Measurements from ENCODE around the gene HMCN2.

HMCN2 gene

GRCh38 chr9:130382096-130382495, 116.5 kb downstream of the HMCN2 start:
- Histone ChIP-seq H3K9ac (ENCODE audit: low read length) (no peak overlapping the region), H2BK15ac (ENCODE audit: low read depth, poor library complexity, severe bottlenecking) (no peak overlapping the region), H3K36me3 (ENCODE audit: control insufficient read depth in 1 of 2, insufficient read depth in 2 of 2, low read depth in 1 of 2, low read length in 2 of 2) (no peaks in the 10 kb centered on the region), H3K79me1 (replicated peaks; ENCODE audit: low read length, poor library complexity, severe bottlenecking) (no peaks in the 10 kb centered on the region), H3K14ac (ENCODE audit: low read length in 2 of 2) (no peak overlapping the region), H2AK5ac (ENCODE audit: low read length, severe bottlenecking) (no peak overlapping the region), H3K18ac (ENCODE audit: low read depth in 1 of 2, low read length in 2 of 2) (no peak overlapping the region), H3K27me3 (ENCODE audit: control insufficient read depth in 1 of 2, insufficient read depth in 1 of 2, low read length in 2 of 2) (peaks cover 33 to 69% of the 10 kb centered on the region in 2 experiments), H3K4me2 (ENCODE audit: low read length, poor library complexity, severe bottlenecking) (no peak overlapping the region), H3K4me1 (ENCODE audit: control insufficient read depth, insufficient read depth, low read depth, low read length) (peaks cover 3% of the 10 kb centered on the region), H2BK5ac (ENCODE audit: low read depth, low read length, poor library complexity, severe bottlenecking) (no peak overlapping the region), H3K4ac (ENCODE audit: low read depth in 1 of 2, low read length in 2 of 2) (no peak overlapping the region), H2BK12ac (ENCODE audit: low read length in 2 of 2) (no peak overlapping the region), H3K4me3 (ENCODE audit: insufficient read depth in 1 of 2, low read depth in 1 of 2, low read length in 2 of 2) (no peak overlapping the region), H4K8ac (ENCODE audit: low read length) (no peak overlapping the region), H2BK120ac (ENCODE audit: low read depth, low read length) (no peak overlapping the region), H3K23ac (ENCODE audit: low read length in 2 of 2) (no peak overlapping the region), H2AFZ (ENCODE audit: low read depth, low read length) (no peak overlapping the region), H3K27ac (ENCODE audit: low read length, poor library complexity, severe bottlenecking) (no peak overlapping the region), H3K9me3 (ENCODE audit: control insufficient read depth, low read length) (no peaks in the 10 kb centered on the region), H4K91ac (ENCODE audit: low read length) (no peak overlapping the region)
- DNase-seq, result no peak
- 73% methylated on average over 18 of the region's 18 CpGs for WGBS

- Histone ChIP-seq H2AFZ (ENCODE audit: low read depth, low read length) (no peak overlapping the region), H2BK5ac (ENCODE audit: low read depth, low read length, poor library complexity, severe bottlenecking) (no peak overlapping the region), H2BK15ac (ENCODE audit: low read depth, poor library complexity, severe bottlenecking) (no peak overlapping the region), H3K4me3 (ENCODE audit: insufficient read depth in 1 of 2, low read depth in 1 of 2, low read length in 2 of 2) (no peak overlapping the region), H3K9me3 (ENCODE audit: control insufficient read depth, low read length) (no peaks in the 10 kb centered on the region), H2BK120ac (ENCODE audit: low read depth, low read length) (no peak overlapping the region), H3K79me1 (replicated peaks; ENCODE audit: low read length, poor library complexity, severe bottlenecking) (no peaks in the 10 kb centered on the region), H2BK12ac (ENCODE audit: low read length in 2 of 2) (no peak overlapping the region), H3K4me2 (ENCODE audit: low read length, poor library complexity, severe bottlenecking) (no peak overlapping the region), H3K36me3 (ENCODE audit: control insufficient read depth in 1 of 2, insufficient read depth in 2 of 2, low read depth in 1 of 2, low read length in 2 of 2) (no peaks in the 10 kb centered on the region), H3K4ac (ENCODE audit: low read depth in 1 of 2, low read length in 2 of 2) (no peak overlapping the region), H3K4me1 (ENCODE audit: control insufficient read depth, insufficient read depth, low read depth, low read length) (peaks cover 3% of the 10 kb centered on the region), H2AK5ac (ENCODE audit: low read length, severe bottlenecking) (no peak overlapping the region), H3K18ac (ENCODE audit: low read depth in 1 of 2, low read length in 2 of 2) (no peak overlapping the region), H4K91ac (ENCODE audit: low read length) (no peak overlapping the region), H3K9ac (ENCODE audit: low read length) (no peak overlapping the region), H3K27me3 (ENCODE audit: control insufficient read depth in 1 of 2, insufficient read depth in 1 of 2, low read length in 2 of 2) (peaks cover 33 to 70% of the 10 kb centered on the region in 2 experiments), H3K27ac (ENCODE audit: low read length, poor library complexity, severe bottlenecking) (no peak overlapping the region), H3K14ac (ENCODE audit: low read length in 2 of 2) (no peak overlapping the region), H4K8ac (ENCODE audit: low read length) (no peak overlapping the region), H3K23ac (ENCODE audit: low read length in 2 of 2) (no peak overlapping the region)
- WGBS, result 87% methylated on average over 19 of the region's 20 CpGs
- no peak for DNase-seq
Observed at GRCh38 chr9:130382636-130383349, 117.2 kb downstream of the HMCN2 start.

- H4K91ac ChIP-seq (ENCODE audit: low read length), result no peak overlapping the region
Observed at GRCh38 chr9:130383350-130383715, 117.8 kb downstream of the HMCN2 start.

DNA sequence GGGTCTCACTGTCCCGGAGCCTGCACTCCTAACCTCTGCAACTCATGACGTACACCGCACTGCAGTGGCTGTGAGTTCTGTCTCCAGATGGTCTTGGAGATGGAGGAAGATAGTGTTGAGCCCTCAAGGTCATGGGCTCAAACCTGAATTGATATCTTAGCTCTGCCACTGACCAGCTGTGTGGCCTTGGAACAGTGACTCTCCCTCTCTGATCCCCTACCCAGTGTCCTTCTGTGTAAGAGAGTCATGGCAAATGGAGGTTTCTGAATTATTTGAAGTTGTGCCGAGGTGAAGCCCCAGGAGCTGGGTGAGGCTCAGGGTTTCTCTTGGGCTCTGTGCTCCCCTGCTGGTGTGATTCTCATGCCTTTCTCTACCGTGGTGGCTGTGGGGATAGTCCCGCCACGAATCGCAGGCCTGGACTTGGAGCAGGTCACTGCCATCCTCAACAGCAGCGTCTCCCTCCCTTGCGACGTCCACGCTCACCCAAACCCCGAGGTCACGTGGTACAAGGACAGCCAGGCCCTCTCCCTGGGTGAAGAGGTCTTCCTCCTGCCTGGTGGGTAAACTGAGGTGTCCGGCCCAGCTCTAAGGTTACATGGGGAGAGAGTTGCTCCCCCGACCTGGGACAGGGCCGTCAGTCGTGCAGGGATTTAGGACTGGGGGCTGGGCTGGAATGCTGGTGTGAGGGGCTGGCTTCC, 118.6 kb downstream of the HMCN2 start:
- H2BK12ac ChIP-seq (ENCODE audit: low read length in 2 of 2), result no peak overlapping the region
- no peak overlapping the region for H3K4ac ChIP-seq (ENCODE audit: low read depth in 1 of 2, low read length in 2 of 2)
- H3K36me3 ChIP-seq (ENCODE audit: control insufficient read depth in 1 of 2, insufficient read depth in 2 of 2, low read depth in 1 of 2, low read length in 2 of 2), result no peaks in the 10 kb centered on the region
- H3K18ac ChIP-seq (ENCODE audit: low read depth in 1 of 2, low read length in 2 of 2), result no peak overlapping the region
- H4K91ac ChIP-seq (ENCODE audit: low read length), result no peak overlapping the region
- DNase-seq, result no peak
- peaks cover 2% of the 10 kb centered on the region for H3K4me1 ChIP-seq (ENCODE audit: control insufficient read depth, insufficient read depth, low read depth, low read length)
- H2BK120ac ChIP-seq (ENCODE audit: low read depth, low read length), result no peak overlapping the region
- no peaks in the 10 kb centered on the region for H3K79me1 ChIP-seq (replicated peaks; ENCODE audit: low read length, poor library complexity, severe bottlenecking)
- H3K14ac ChIP-seq (ENCODE audit: low read length in 2 of 2), result no peak overlapping the region
- no peak overlapping the region for H2AK5ac ChIP-seq (ENCODE audit: low read length, severe bottlenecking)
- H2BK5ac ChIP-seq (ENCODE audit: low read depth, low read length, poor library complexity, severe bottlenecking), result no peak overlapping the region
- no peaks in the 10 kb centered on the region for H3K9me3 ChIP-seq (ENCODE audit: control insufficient read depth, low read length)
- no peak overlapping the region for H3K23ac ChIP-seq (ENCODE audit: low read length in 2 of 2)
- no peak overlapping the region for H3K9ac ChIP-seq (ENCODE audit: low read length)
- no peak overlapping the region for H3K4me3 ChIP-seq (ENCODE audit: insufficient read depth in 1 of 2, low read depth in 1 of 2, low read length in 2 of 2)
- H3K4me2 ChIP-seq (ENCODE audit: low read length, poor library complexity, severe bottlenecking), result no peak overlapping the region
- no peak overlapping the region for H2BK15ac ChIP-seq (ENCODE audit: low read depth, poor library complexity, severe bottlenecking)
- H3K27me3 ChIP-seq (ENCODE audit: control insufficient read depth in 1 of 2, insufficient read depth in 1 of 2, low read length in 2 of 2), result peaks cover 33 to 73% of the 10 kb centered on the region in 2 experiments
- WGBS, result 86% methylated on average over 18 of the region's 18 CpGs
- no peak overlapping the region for H3K27ac ChIP-seq (ENCODE audit: low read length, poor library complexity, severe bottlenecking)
- H2AFZ ChIP-seq (ENCODE audit: low read depth, low read length), result no peak overlapping the region
- no peak overlapping the region for H4K8ac ChIP-seq (ENCODE audit: low read length)

More at GRCh38 chr9:130383350-130383715, 117.8 kb downstream of the HMCN2 start:
- Histone ChIP-seq H3K27ac (ENCODE audit: low read length, poor library complexity, severe bottlenecking) (no peak overlapping the region), H3K36me3 (ENCODE audit: control insufficient read depth in 1 of 2, insufficient read depth in 2 of 2, low read depth in 1 of 2, low read length in 2 of 2) (no peaks in the 10 kb centered on the region), H3K4me1 (ENCODE audit: control insufficient read depth, insufficient read depth, low read depth, low read length) (peaks cover 3% of the 10 kb centered on the region), H4K8ac (ENCODE audit: low read length) (no peak overlapping the region), H2BK120ac (ENCODE audit: low read depth, low read length) (no peak overlapping the region), H2BK12ac (ENCODE audit: low read length in 2 of 2) (no peak overlapping the region), H3K9ac (ENCODE audit: low read length) (no peak overlapping the region), H3K9me3 (ENCODE audit: control insufficient read depth, low read length) (no peaks in the 10 kb centered on the region), H3K14ac (ENCODE audit: low read length in 2 of 2) (no peak overlapping the region), H3K79me1 (replicated peaks; ENCODE audit: low read length, poor library complexity, severe bottlenecking) (no peaks in the 10 kb centered on the region), H2AK5ac (ENCODE audit: low read length, severe bottlenecking) (no peak overlapping the region), H3K4me2 (ENCODE audit: low read length, poor library complexity, severe bottlenecking) (no peak overlapping the region), H3K23ac (ENCODE audit: low read length in 2 of 2) (no peak overlapping the region), H3K27me3 (ENCODE audit: control insufficient read depth in 1 of 2, insufficient read depth in 1 of 2, low read length in 2 of 2) (peaks cover 33 to 74% of the 10 kb centered on the region in 2 experiments), H3K18ac (ENCODE audit: low read depth in 1 of 2, low read length in 2 of 2) (no peak overlapping the region), H2AFZ (ENCODE audit: low read depth, low read length) (no peak overlapping the region), H2BK15ac (ENCODE audit: low read depth, poor library complexity, severe bottlenecking) (no peak overlapping the region), H2BK5ac (ENCODE audit: low read depth, low read length, poor library complexity, severe bottlenecking) (no peak overlapping the region), H3K4ac (ENCODE audit: low read depth in 1 of 2, low read length in 2 of 2) (no peak overlapping the region), H3K4me3 (ENCODE audit: insufficient read depth in 1 of 2, low read depth in 1 of 2, low read length in 2 of 2) (no peak overlapping the region)
- no peak for DNase-seq
- WGBS, result 94% methylated on average over 8 of the region's 8 CpGs

Measured in mesenchymal stem cell (in vitro differentiated cells and primary cell).